Aorta (tissue), 5 donors: ENCODE data around the gene BASP1. TPM values are rescaled to one million over a fixed set of nuclear protein-coding genes. Genes with fewer than 3 reads are reported as not detected.
"Not testable (repeated sequence)": the region's sequence is repeated elsewhere in the genome, so short reads cannot be mapped to it uniquely, and the experiment has no call there.

ENCODE experiments used
- ATAC-seq: fragments of 200-7000 bp; cut with Tn5 transposase; one replicate; pipeline ENCODE4 v1.9.1; 2022; ENCODE audit warnings: moderate library complexity; ENCODE audit not compliant: low FRiP score
- DNase-seq, 2 donors: peaks; one replicate each; pipeline ENCODE4 v3.0.0-alpha.2; 2020
- H3K27ac ChIP-seq, 2 donors: one replicate each; pipeline ENCODE4 v1.5.1; 2013; ENCODE audit warnings: low read length in 2 of 2, mild to moderate bottlenecking in 2 of 2, moderate library complexity in 2 of 2, control low read depth in 1 of 2, inconsistent platforms in 1 of 2, low read depth in 1 of 2
- H3K27me3 ChIP-seq, 2 donors: one replicate each; pipeline ENCODE4 v1.6.1; 2013; ENCODE audit warnings: control low read depth in 1 of 2, low read length in 1 of 2, mild to moderate bottlenecking in 1 of 2, moderate library complexity in 1 of 2; ENCODE audit not compliant: insufficient read depth in 2 of 2, control insufficient read depth in 1 of 2
- H3K36me3 ChIP-seq, 2 donors: one replicate each; pipeline ENCODE4 v1.6.1; 2013; ENCODE audit warnings: control low read depth in 1 of 2, low read length in 1 of 2, mild to moderate bottlenecking in 1 of 2; ENCODE audit not compliant: insufficient read depth in 2 of 2, control insufficient read depth in 1 of 2
- H3K4me1 ChIP-seq, 2 donors: one replicate each; pipeline ENCODE4 v1.6.1; 2013; ENCODE audit warnings: low read length in 2 of 2, control low read depth in 1 of 2, mild to moderate bottlenecking in 1 of 2, moderate library complexity in 1 of 2; ENCODE audit not compliant: insufficient read depth in 2 of 2, control insufficient read depth in 1 of 2
- H3K4me3 ChIP-seq, 2 donors: one replicate each; pipeline ENCODE4 v1.5.1; 2013; ENCODE audit warnings: low read length in 2 of 2, control low read depth in 1 of 2, mild to moderate bottlenecking in 1 of 2
- H3K9me3 ChIP-seq: one replicate; pipeline ENCODE4 v1.6.1; 2013; ENCODE audit warnings: mild to moderate bottlenecking, low read length; ENCODE audit not compliant: control insufficient read depth
- WGBS, 2 donors: extraction: QIAGEN DNeasy Blood & Tissue Kit; methylation state at CpG; one replicate each; pipeline ENCODE4 v1.1.7; 2013; 5-methylcytosine and 5-hydroxymethylcytosine counted together
- intact Hi-C, 2 donors: fragments of 100-400 bp; cut with DNase I; formaldehyde crosslinking; loops; one replicate each; pipeline versions ENCODE4 v1.14.2 to v1.15.0; 2022
- polyA plus RNA-seq, 2 donors: library from polyadenylated mRNA; stranded (reverse); fragments of 200-250 nt; gene quantifications; one replicate each; pipeline ENCODE4 v1.2.3, GENCODE V29; 2013
- total RNA-seq, 2 donors: library from RNA; stranded (reverse); fragmentation: NEBNext Ultra II Directional; extraction: Animal tissue kit (Norgen Biotek cat#: 25700); gene quantifications; one replicate each; pipeline ENCODE4 v1.2.1, GENCODE V29; 2021
- donor health status: healthy with polysubstance abuse.
- donor health status: Bipolar disorder and iron deficiency.
- donor health status: DM: no; HTN: no; CAD: no.
- donor health status: DM: no; HTN: no; CAD: no.
- donor health status: DM: yes; HTN: yes; CAD: no.

The BASP1 gene
- total and polyA plus RNA-seq, 4 donors: 30.1 to 53.0 (median 48.6) TPM

DNA sequence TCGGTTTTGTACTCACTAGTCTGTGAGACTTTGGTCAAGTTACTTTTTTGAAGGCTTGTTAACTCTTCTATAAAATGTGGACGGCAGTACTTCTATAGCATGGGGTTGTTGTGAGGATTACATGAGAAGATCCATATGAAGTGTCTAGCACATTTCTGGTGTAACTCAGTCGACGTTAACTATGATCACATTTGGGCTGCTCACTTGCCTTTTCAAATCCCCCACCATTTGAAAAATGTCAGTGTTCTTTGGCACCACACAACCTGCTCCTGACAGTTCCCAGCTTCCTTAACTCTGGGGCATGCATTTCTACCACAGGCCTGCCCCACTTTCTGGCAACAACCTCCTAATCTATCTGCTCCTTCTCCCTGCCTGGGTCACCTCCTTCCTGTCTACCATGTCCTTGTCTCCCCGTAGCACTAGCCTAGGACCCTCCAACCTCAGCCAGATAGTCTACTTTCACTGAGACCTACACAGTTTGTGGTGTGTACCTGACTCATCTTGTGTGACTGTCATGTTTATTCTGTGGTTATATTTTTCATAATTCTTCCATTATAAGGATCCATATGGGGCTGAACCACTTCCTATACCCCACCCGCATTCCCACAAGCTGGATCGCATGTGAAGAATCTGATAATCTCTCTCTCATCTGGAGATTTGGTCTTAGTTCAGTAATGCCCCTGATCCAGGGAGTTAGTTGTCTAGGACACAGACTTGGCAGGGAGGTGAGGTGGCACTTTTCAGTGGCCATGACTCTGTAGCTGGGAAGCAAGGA, 30.2 kb upstream of the BASP1 start:
- 91 to 93% methylated on average over 7 of the region's 7 CpGs for WGBS, 2 donors
- H3K4me3 ChIP-seq: no peak overlapping the region

DNA sequence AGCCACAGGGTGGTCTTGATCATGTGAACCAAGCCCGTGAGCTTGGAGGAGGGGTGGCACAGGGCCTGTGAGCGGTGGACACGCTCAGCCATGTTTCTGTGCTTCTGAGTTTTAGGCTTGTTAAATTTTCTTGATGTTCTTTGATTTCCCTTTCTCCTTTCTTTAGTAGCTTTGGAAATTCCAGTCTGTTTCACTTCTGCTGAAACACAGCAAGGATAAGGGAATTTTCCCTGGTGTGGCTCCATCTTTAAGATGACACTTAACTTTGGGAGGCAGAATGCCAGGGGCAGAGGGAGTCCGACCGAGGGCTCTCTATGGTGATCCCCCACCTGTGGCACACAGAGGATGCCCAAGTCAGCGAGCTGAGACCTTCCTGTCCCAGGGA, 29.7 kb upstream of the BASP1 start:
- Histone ChIP-seq H3K27ac (no peak overlapping the region), H3K27me3 (no peaks in the 10 kb centered on the region), H3K9me3 (no peaks in the 10 kb centered on the region), H3K36me3 (no peaks in the 10 kb centered on the region), H3K4me1 (no peaks in the 10 kb centered on the region), H3K4me3 (no peak overlapping the region)
- WGBS, 2 donors: 90 to 94% methylated on average over 6 of the region's 6 CpGs
- DNase-seq (no peak), ATAC-seq (no peak)
- intact Hi-C loops: loop anchor here (2.0 to 10.0 kb wide), 5 partner anchors 55 to 397 kb away; partner anchors contain the start of gene MYO10 (in 2 of the 2)

More for the DNA sequence above, 30.2 kb upstream of the BASP1 start:
- no peaks in the 10 kb centered on the region for H3K4me1 ChIP-seq
- intact Hi-C loops: loop anchor here (5.0 to 10.0 kb wide), 4 partner anchors 55 to 252 kb away; partner anchors contain the start of gene MYO10 (in 2 of the 2)
- H3K36me3 ChIP-seq: no peaks in the 10 kb centered on the region
- H3K27me3 ChIP-seq: no peaks in the 10 kb centered on the region
- DNase-seq: no peak
- ATAC-seq: no peak
- no peaks in the 10 kb centered on the region for H3K9me3 ChIP-seq
- no peak overlapping the region for H3K27ac ChIP-seq

DNA sequence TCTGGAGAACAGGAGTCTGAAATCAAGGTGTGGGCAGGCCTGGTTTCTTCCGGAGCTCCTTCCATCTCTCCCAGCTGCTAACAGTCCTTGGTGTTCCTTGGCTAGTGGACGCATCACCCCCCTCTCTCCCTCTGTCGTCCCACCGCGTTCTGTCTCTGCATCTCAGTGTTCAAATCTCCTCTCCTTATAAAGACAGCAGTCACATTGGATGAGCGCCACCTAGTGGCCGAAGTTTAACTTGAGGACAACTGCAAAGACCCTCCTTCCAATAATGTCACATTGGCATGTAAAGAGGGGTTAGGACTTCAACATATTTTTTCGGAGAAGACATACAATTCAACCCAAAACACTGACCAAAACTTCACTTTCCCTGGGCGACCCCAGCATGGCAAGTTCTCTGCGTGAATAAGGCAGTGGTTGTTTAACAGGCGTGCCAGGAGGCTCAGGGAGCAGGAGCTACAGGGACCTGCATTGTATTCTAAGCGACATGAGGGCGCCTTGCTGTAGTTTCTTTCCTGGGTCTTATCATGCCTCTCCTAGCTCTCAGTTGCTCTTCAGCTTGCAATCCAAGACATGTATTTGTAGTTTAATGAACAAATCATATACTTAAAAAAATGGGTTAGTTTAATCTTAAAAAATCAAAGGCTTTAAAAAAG, 27.9 kb upstream of the BASP1 start:
- ATAC-seq (peak; percentile 69), DNase-seq (peak; percentile 80 to 90)
- Histone ChIP-seq H3K27ac (no peak overlapping the region), H3K4me1 (no peaks in the 10 kb centered on the region), H3K9me3 (no peaks in the 10 kb centered on the region), H3K4me3 (no peak overlapping the region), H3K27me3 (no peaks in the 10 kb centered on the region), H3K36me3 (no peaks in the 10 kb centered on the region)
- intact Hi-C loops: loop anchor here (2.0 to 10.0 kb wide), 7 partner anchors 57 to 705 kb away; partner anchors contain the start of gene MYO10 (in 2 of the 2)
- 44 to 52% methylated on average over 13 of the region's 13 CpGs for WGBS, 2 donors

DNA sequence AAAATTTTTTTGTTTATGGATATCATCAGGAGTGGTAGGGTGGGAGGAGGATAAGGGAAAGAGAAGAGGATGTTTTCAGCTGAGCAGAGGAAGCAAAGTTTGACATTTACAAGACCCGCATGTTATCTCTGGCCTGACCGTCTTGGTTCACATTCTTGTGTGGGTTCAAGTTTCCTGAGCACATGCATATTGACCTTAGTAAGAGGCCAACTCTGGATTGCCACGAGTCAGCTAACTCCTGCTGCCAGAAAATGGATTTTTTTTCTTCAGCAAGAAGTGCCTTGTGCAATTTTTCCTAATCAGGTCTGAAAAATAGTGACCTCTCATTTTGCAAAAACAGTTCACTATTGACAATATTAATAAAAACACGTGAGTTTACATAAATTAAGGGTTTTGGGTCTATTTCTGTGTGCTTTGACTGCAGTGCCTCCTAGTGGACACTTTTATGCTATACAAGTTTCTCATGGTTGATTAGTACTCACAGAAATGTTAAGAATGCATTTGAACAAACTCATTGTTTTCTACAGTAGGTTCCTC, 27.1 kb upstream of the BASP1 start:
- Histone ChIP-seq H3K27ac (no peak overlapping the region), H3K27me3 (no peaks in the 10 kb centered on the region), H3K9me3 (no peaks in the 10 kb centered on the region), H3K36me3 (no peaks in the 10 kb centered on the region), H3K4me1 (no peaks in the 10 kb centered on the region), H3K4me3 (no peak overlapping the region)
- DNase-seq (no peak), ATAC-seq (peak; percentile 53)
- intact Hi-C loops: loop anchor here (10.0 kb wide), 2 partner anchors 506 to 706 kb away; no protein-coding TSS in a partner anchor
- 1 to 3% methylated on average over 4 of the region's 4 CpGs for WGBS, 2 donors

DNA sequence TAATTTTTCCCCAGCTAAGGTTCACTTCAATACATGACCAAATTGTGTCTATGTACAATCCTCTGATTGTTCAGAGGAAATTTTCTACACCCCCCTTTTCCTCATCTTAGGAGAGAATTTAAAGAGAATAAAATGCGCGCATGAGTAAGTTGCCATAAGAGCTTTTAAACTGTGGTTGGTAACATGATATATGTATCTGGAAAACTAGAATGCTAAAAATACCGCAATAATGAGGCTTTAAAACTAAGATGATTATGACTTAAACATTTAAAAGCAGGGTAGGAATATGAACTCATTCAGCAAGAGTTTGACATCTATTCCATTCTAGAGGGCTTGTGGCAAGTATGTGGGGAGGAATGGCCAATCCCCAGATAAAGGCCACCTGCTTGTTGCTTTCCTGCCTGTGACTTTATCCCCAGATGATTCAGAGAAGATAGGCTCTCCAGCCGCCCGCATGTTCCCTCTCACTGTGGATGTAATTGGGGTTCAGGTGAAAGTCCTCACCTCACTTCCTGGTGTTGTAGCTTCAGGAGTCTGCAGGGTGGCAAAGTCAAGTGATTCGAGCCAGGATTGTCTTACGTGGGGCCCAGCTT, 26.5 kb upstream of the BASP1 start:
- H3K4me1 ChIP-seq: no peaks in the 10 kb centered on the region
- intact Hi-C loops: loop anchor here (10.0 kb wide), 2 partner anchors 506 to 706 kb away; no protein-coding TSS in a partner anchor
- 90 to 93% methylated on average over 7 of the region's 7 CpGs for WGBS, 2 donors

DNA sequence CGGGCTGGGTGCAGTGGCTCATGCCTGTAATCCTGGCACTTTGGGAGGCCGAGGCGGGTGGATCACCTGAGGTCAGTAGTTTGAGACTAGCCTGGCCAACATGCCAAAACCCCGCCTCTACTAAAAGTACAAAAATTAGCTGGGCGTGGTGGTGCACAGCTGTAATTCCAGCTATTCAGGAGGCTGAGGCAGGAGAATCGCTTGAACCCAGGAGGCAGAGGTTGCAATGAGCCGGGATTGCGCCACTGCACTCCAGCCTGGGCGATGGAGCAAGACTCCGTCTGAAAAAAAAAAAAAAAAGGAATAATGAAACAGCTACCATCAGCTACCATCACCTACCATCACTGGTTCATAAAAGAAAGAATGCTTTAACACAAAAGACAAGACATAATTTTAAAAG, 25.9 kb upstream of the BASP1 start:
- not testable (repeated sequence) for H3K4me3 ChIP-seq, H3K36me3 ChIP-seq, H3K4me1 ChIP-seq, H3K27ac ChIP-seq, ATAC-seq, DNase-seq, H3K27me3 ChIP-seq, H3K9me3 ChIP-seq
- intact Hi-C loops: loop anchor here (10.0 kb wide), 2 partner anchors 507 to 707 kb away; no protein-coding TSS in a partner anchor
- WGBS, 2 donors: 91 to 93% methylated on average over 10 of the region's 10 CpGs

More for the DNA sequence above, 26.5 kb upstream of the BASP1 start:
- Histone ChIP-seq H3K27me3 (no peaks in the 10 kb centered on the region), H3K4me3 (no peak overlapping the region), H3K27ac (no peak overlapping the region), H3K9me3 (no peaks in the 10 kb centered on the region), H3K36me3 (no peaks in the 10 kb centered on the region)
- no peak for ATAC-seq
- no peak for DNase-seq

DNA sequence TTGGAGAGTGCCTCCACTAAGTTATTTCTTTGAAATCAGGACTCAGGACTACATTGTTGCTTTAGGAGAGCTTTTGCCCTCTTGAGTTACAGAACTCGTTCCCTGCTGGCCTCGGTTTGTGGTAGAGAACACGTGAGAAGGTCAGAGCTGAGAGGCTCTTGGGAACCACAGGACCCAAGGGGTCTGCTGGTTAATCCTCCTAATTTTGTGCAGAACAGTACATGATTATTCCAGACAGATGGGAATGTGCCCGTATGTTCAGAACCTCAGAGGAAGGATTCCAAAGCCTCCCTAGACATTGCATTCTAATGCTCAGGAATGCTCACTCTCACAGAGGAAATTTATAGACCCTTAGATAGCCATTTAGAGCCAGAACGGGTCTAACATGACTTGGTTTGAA, 25.2 kb upstream of the BASP1 start:
- no peaks in the 10 kb centered on the region for H3K9me3 ChIP-seq
- 14 to 21% methylated on average over 5 of the region's 5 CpGs for WGBS, 2 donors
- no peak overlapping the region for H3K27ac ChIP-seq
- no peaks in the 10 kb centered on the region for H3K27me3 ChIP-seq
- no peak for DNase-seq
- H3K4me1 ChIP-seq: no peaks in the 10 kb centered on the region
- no peaks in the 10 kb centered on the region for H3K36me3 ChIP-seq
- intact Hi-C loops: loop anchor here (2.0 to 10.0 kb wide), 3 partner anchors 401 to 707 kb away; no protein-coding TSS in a partner anchor
- no peak for ATAC-seq
- H3K4me3 ChIP-seq: no peak overlapping the region

DNA sequence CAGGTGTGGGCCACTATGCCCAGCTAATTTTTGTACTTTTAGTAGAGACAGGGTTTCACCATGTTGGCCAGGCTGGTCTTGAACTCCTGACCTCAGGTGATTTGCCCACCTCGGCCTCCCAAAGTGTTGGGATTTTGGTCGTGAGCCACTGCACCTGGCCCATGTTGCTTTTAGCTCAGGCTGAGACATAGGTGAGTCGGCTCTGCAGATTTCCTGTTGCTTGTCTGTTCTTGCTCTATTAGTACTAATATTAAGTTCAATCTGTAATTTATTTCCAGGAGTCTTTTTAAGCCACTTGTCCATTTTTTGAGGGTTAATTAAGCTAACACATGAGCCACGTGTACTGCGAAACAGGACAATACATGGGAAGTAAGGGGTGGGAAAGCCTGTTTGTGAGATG, 21.4 kb upstream of the BASP1 start:
- Histone ChIP-seq H3K9me3 (no peaks in the 10 kb centered on the region), H3K27ac (no peak overlapping the region), H3K27me3 (no peaks in the 10 kb centered on the region), H3K4me1 (no peaks in the 10 kb centered on the region), H3K36me3 (no peaks in the 10 kb centered on the region), H3K4me3 (no peak overlapping the region)
- 88 to 90% methylated on average over 5 of the region's 5 CpGs for WGBS, 2 donors
- ATAC-seq (no peak), DNase-seq (no peak)
- intact Hi-C loops: loop anchor here (10.0 kb wide), 2 partner anchors 511 to 711 kb away; no protein-coding TSS in a partner anchor
